Measurements from ENCODE around the gene KIF23.

KIF23 gene

DNA sequence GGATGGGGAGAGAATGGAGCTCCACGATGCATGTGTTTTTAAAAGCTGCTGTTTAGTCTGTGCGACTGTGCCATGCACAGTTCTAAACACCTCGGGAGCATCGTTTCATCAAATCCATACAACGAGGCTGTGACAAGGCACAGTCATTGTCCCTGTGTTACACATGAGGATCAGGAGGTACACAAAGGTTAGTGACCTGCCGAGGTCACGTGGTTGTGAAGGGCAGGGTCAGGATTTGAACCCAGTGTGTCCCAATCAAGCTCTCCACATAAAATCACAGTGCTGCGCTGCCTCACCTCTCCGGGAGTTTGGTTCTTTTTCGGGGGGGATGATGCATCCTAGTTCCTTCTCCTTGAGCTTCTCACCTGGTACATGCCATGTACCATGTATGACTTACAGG lies 18.7 kb upstream of the KIF23 start:
- DNase-seq: no peak

DNA sequence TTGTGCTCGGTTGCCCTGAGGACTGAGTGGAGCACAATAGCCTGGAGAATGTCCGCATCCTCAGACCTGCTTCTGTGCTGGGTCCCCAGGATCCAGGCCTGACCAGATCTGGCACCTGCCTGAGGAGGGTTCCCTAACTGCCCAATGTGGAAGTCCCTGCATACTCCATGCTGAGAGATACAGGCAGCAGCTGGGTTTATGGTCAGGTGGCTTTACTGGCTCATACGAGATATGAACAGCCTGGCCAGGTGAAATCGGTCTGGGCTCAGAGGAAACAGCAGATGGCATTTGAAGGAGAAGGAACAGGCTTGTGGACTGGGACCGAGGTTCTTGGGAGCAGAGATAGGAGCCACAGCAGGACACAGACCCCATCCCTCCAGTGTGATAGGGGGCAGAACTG lies 18.2 kb upstream of the KIF23 start:
- no peak for DNase-seq

DNA sequence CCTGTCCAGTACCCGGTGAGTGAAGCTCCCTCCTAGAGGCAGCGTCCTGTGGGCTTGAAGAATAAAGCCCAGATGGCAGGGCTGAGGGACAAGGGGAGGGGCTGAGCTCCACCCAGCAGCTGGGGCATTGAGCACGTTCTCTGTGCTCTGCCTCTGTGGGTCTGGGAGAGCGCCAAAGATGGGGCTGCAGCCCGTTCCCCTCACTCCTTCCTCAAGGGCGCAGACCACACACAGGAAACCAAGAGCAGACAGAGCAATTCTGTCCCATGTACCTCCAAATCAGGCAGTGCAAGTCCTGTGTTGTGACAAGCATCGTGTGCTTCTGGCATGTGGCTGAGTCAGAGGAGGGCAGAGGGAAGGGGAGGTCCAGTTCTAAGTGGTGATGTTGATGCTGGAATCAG lies 15.7 kb upstream of the KIF23 start:
- no peak for DNase-seq

DNA sequence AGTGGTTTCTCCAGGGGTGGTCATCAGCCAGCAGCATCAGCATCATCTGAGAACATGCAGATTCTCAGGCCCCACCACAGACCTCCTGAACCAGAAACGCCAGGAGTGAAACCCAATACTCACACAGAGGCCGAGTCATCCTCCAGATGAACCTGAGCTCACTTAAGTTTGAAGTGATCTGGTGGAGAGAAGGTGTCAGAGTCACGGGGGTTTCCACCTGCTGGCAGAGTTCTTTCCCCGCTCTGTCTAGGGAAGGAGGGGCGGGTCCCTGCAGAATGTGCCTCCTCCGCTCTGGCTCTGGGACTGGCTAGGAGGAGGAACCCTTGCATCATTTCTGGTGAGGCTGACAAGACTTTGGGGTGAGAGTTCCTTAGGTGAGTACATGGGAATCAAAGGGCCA lies 13.3 kb upstream of the KIF23 start:
- DNase-seq: no peak

DNA sequence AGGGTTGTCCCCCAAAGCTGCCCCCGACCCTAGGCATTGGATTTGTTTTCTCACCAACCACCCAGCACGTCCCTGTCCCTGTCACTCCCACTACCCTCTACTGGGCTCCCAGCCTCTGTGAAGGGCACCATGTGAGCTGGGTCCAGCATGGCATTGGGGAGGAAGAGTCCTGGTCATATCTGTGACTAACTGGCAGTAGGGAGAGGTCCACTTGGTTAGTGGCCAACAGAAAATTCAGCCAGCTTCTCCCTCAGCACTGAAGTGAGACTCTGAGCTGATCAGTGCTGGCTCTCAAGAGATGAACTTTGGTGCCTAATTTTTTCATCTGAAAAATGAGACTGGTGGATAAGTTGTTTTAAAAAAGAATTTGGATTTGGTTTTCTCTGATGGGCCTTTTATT lies 11.3 kb upstream of the KIF23 start:
- DNase-seq: no peak

DNA sequence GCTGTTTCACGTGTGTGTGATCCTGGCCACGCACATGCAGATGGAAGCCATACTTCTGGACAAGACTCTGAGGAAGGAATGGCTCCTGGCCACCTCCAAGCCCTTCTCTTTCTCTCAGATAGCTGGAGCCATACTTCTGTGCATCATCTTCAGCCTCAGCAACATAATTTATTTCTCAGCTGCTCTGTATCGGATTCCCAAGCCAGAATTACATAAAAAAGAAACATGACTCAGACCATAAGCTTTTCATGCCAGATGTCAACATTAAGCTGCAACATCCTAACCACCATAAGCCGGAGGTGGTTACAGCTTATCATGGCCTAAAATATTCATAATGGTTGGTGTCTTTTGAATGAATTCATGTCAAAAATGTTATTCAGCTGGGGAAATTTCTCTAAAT lies 10.6 kb upstream of the KIF23 start:
- no peak for DNase-seq

DNA sequence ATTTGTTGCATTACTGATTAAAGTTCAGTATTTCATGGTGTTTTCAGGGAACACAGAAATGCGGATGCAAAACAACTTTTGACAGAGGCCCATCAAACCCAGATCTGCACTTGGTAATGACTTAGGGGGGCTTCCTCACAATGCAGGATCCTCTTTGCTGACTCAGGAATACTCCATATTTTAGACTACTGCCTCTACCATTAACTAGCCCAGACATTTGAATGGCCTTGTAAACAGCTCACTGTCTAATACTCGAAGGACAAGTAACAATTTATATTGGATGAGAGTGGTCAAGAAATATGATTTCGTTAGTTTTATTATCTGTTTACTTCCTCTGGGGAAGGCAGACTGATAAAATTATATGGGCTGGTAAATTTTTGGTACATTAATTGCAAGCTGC lies 9.0 kb upstream of the KIF23 start:
- no peak for DNase-seq

DNA sequence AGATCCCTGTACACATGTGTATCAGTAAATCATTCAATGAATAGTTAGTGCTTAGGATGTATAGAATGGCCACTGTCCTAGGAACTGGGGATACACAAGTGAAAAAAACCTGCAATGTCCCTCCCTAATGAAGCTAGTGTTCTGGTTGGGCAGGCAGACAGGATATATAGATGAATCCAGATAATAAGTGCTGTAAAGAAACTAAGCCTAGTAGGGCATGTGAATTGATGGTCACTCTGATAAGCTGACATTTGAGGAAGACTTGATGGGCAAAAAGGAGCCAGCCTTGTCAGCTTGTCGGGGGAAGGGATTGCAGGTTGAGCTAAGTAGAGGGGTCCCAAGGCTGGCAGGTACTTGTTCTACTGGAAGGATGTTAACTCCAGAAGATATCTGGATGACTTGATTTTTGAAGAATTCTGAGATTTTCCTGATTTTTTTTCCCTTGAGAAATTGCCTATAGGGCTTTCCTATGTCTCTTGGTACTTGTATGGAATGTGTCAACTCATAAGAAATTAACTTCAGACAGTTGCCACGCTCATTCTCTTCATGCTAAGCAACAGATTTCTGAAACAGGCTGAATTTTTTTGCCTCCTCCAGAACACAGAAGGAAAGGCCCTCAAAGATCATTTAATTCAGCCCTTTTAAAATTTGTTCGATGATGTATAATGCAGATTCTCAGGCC lies 6.3 kb upstream of the KIF23 start:
- DNase-seq: no peak

DNA sequence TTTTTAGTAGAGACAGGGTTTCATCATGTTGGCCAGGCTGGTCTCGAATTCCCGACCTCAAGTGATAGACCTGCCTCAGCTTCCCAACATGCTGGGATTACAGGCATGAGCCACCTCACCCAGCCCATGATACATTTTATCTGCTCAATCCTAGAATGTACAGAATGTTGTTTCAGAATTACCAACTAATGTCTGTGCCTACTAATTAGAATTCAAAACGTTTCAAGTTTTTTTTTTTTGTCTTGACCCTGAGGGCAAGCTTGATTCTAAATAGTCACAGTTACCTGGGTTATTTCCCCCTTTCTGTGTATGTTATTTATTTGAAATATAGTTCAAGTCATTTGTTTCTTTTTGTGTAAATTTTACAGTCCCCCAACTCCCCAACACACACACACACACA lies 5.3 kb upstream of the KIF23 start:
- no peak for DNase-seq

DNA sequence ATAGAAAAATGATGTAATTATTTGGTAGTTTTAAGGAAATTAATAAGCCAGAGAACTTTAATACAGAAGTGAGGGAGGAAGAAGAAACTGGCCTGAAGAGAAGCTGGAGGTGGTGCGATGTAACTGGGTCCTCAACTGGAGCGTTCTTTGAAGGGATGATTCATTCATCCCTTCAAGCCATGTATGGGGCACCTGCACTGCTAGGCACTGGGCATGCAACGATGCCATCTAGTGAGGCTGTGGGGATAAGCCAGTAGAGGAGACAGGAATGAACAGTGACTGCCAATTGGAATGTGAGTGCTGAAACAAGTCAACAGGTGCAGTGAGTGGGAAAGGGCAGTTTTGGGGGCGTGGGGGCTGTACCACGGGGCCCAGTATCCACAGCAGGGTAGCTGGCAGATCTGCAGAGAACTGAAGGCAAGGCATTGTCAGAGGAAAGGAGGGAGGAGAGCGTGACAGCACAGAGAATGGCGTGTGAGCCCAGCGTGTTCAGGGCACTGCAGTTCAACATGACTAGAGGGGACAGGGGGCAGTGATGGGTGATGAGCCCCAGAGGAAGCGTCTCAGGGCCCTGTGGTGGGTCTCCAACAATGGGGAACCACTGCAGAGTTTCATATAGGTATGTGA lies 3.8 kb upstream of the KIF23 start:
- peak; percentile 68 for DNase-seq

DNA sequence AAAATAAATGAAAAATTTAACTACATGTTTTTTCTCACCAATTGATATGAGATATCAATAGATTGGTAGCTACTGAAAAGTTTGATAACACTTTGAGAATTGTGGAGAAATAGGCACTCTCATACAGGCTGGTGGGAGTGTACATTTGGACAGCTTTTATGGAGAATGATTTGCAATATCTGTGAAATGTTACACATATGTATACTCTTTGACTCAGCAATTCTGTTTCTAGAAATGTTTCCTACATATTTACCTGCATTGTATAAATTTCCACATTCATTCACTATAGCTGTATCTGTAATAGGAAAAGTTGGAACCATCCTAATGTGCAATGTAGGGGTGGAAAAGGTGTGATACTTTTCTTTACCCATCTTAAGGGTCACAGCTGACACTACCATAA lies 1.9 kb upstream of the KIF23 start:
- no peak for DNase-seq

DNA sequence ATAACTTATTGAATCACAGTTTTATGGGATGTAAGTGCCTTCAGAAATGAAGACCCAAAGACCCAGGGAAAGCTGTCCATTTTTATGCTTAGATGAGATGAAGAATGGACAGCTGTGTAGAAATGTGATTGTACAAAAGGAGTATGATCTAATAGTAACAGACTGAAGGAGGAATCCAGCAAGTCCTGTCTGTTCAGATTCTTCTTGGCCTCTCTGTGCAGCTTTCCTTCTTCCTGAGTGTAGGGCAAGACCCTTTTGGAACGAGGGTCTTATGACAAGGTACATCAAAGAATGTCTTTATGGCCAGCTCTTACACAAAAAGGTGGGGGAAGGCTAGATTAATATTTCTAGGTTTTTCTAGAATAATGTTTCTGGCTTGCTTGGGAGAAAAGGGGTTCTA lies 1.4 kb upstream of the KIF23 start:
- no peak for DNase-seq

DNA sequence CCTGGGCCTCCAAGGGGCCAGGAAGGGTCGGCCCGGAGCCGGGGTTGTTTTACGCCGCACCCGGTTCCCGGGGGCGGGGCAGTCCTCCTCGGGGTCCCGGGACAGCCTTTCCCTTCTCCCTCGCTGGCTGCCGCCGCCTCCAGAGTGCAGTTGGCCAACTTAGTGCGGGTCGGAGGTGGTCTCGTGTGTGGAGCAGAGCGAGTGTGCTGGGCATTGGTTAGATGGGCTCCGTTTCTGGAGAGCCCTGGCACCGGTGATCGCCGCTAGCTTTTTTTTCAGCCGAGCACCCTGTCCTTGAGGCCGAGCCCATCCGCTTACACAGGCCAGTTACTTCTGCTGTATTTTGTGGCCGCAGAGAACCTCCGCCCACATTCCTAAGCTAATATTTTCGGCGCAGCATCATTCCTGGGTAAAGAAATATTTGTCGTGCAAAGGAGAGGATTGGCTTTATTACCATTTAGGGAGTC lies 585 bp downstream of the KIF23 start:
- peak; percentile 66 for DNase-seq

DNA sequence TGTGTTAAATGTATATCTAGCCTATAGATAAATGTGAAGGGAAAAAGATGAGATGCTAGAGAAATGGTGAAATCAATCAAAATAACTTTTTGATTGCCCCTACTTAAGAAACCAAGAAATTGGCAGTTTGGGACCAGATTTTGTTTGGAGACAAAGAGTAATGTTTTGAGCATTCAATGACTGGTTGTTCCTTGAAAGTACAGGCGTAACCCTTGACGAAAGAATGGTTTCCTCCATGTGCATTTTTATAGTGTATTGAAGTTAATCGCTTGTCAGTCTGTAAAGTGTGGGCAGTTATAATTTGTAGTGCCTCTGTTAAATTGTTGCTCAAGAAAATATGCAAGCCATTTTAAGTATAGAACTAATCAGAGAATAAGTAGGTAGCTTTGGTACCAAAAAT lies 1.2 kb downstream of the KIF23 start:
- DNase-seq: no peak

DNA sequence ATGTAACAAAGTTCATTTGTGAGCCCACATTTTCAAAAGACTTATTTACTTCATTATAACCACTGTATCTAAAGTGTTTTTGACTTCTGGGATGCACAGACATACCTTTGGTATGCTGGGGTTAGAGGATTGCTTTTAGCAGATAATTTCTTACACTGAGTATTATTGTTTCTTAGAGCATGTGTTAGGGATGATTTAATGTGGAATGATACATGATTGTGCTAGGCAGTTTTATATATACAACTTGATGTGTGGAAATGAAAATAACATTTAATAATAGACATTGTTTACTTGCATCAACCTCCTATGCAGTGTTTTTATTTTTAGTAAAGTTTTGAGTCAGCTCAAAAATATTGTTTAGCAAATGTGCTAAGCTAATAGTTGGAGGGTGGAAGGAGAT lies 3.4 kb downstream of the KIF23 start:
- DNase-seq: no peak

DNA sequence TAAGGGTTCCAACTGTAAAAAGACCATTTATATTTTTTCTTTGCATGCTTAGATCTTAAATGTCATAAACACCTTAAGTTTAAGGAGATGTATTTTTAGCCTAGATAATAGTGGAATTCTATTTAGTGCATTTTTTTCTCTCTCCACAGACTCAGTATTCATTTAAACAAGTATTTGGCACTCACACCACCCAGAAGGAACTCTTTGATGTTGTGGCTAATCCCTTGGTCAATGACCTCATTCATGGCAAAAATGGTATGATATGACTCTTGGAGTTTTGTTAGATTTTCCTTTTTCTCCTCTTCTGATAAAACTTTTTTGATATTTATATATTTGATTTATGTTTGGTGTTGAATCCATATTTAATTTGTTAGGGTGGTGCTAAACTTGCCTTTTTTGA lies 7.3 kb downstream of the KIF23 start:
- no peak for DNase-seq

DNA sequence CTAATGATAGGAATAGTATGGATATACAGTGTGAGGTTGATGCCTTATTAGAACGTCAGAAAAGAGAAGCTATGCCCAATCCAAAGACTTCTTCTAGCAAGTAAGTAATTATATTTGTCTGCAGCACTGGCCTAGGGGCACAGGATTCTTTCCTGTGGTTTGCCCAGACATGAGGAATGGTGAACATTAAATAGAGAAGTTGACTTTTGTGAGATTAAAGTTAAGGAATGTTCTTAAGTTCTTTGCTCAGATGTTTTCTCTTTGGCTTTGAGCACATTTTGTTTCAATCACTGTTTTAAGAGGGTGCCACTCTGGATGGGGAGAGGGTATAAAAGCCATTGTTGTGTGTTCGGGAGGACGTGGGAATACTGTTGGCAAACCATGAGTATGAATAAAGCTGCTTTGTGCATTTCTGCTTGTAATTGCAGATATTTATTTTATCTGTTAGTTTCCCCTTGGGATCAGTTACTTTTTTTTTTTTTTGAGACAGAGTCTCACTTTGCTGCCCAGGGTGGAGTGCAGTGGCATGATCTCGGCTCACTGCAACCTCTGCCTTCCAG lies 8.3 kb downstream of the KIF23 start:
- no peak for DNase-seq

DNA sequence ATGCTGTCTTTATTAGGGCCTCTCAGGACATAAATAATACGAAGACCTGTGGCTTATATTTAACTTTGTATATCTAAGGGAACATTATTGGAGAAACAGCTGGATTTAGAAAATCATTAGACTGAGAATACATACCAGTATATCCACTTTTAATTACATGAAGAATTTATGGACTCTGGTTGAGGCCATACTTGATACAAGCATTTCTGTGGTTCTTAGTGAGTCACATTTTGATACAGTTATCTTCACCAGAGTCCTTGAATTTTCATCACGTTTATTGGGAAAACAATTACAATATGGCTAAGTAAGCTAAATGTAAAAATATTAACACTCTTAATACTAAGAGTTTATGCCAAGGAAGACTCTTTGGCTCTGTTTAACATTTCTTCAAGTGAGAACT lies 9.9 kb downstream of the KIF23 start:
- DNase-seq: no peak

DNA sequence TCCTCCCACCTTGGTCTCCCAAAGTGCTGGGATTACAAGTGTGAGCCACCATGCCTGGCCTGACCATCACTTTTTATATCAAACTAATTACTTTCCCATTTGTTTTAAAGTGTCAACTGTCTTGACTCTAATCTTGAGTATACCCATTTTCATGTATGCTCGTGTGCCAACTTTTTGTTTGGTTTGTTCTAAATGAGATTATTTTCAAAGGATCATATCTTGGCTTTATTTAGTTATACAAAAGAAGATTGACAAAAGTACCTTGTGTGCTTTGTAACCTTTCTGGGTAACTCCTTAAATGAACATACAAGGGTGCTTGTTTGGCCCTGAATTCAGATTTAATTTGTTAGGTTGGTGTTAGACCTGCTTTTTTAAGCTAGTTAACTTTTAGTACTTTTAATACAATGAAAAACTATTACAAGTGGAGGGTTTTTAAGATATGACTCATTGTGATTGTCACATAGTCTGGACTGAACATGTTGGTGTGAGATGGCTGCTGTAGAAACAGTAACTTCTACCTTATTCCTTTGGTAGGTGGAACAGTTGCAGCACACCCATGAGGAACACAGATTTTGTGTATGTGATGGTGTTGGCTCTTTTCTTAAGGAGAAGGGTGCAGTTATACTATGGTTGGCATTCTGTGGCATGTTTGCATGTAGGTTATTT lies 10.7 kb downstream of the KIF23 start:
- no peak for DNase-seq

DNA sequence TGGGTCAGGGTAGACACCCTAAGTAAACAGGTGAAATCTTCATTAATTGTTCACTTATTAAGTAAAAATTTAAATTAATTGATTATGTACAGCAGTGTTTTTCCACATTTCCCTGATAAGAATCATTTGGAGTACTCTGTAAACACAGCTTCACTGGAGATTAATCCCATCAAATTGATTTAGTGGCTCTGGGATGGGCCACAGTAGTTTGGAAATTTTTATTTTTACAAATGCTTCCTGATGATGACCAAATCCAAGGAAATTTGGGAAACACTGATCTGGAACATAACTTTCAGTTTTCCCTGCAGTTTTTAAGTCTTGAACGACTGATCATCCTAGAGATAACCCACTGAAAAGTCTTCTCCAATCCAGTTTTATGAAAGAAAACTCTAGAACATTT lies 19.7 kb downstream of the KIF23 start:
- DNase-seq: no peak

DNA sequence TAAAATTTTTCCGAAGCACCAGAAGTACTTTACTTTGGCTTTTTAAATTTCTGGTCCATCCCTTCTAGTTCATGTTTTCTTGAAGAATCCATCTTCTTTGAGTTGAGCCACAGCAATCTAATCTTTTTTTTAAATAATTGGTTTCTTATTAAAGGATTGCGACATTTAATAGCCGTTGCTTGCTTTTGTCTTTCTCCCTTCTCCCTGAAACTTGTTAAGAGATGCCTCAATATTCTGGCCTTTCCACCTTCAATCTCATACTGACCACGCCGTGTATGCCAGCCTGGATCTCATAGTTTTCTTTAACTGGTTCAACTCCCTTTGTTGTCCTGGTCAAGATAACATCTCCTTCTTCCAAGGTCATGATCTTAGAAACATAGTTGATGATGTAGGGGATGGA lies 20.1 kb downstream of the KIF23 start:
- no peak for DNase-seq

DNA sequence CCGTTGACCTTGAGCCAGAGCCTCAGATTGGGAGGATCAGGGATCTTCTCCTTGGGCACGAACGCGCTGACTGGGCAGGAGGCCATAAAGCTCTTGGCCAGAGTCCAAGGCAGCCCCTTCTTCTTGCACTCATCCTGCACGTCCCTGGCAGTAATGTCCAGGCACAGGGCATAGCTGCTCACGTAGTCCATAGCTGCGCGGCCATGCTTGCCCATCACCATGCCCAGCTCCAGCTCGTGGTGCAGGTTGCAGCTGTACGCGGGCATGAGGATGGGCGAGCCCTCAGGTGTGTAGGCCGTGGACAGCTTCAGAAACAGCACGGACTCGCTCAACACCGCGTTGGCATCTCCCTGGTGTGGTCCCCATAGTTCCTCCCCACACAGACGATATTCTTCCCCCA lies 20.5 kb downstream of the KIF23 start:
- DNase-seq: no peak

DNA sequence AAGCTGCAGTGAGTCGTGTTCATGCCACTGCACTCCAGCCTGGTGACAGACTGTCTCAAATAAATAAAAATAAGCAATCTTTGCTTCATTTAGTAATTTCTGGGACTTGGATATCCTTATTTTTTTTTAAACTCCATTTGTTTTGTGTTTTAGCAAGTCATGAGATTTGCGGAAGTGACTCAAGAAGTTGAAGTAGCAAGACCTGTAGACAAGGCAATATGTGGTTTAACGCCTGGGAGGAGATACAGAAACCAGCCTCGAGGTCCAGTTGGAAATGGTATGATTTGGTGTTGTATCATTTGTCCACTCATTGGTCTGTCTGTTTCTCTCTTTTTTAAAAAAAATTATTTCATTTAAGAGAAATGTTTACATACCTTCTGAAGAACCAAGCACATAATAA lies 21.8 kb downstream of the KIF23 start:
- DNase-seq: no peak

DNA sequence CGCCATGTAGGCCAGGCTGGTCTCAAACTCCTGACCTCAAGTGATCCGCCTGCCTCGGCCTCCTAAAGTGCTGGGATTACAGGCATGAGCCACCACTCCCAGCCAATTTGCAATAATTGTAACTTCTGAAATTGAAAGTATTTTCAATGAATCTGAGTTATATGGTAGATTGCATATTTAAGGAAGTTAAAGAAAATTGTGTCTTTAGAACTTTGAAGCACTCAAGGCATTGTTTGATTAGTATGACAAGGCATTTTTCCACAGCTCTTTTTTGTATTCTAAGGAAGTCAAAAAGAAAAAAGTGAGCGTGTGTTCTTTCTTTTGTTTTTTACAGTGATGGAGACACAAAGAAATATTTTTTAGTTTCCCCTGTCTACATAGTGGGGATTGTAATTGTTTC lies 22.8 kb downstream of the KIF23 start:
- no peak for DNase-seq
